Activated CD4-positive, alpha-beta T cell treated with anti-CD3 and anti-CD28 coated beads, Interleukin-2, amount 10 ng/mL, durations not matched to agents 24 days and 14 days (primary cell): ENCODE results near the gene NDUFA8. TPM values are rescaled to one million over a fixed set of nuclear protein-coding genes. Genes with fewer than 3 reads are reported as not detected.

Source experiments
- DNase-seq: peaks from one replicate; pipeline ENCODE4 v3.0.0; 2022
- H3K27ac Mint-ChIP-seq: one replicate; pipeline ENCODE4 v1.8.0; 2022; ENCODE audit warnings: mild to moderate bottlenecking, mixed read lengths
- H3K27me3 Mint-ChIP-seq: one replicate; pipeline ENCODE4 v1.8.0; 2022; ENCODE audit warnings: mixed read lengths
- H3K36me3 Mint-ChIP-seq: one replicate; pipeline ENCODE4 v1.8.0; 2022; ENCODE audit warnings: low read depth, mild to moderate bottlenecking, mixed read lengths
- H3K4me1 Mint-ChIP-seq: one replicate; pipeline ENCODE4 v1.8.0; 2021; ENCODE audit warnings: mixed read lengths
- H3K4me3 Mint-ChIP-seq: one replicate; pipeline ENCODE4 v1.8.0; 2022; ENCODE audit warnings: mild to moderate bottlenecking, moderate library complexity, mixed read lengths
- H3K9me3 Mint-ChIP-seq: one replicate; pipeline ENCODE4 v1.8.0; 2021; ENCODE audit warnings: mixed read lengths
- intact Hi-C: fragments of 100-400 bp; cut with micrococcal nuclease; formaldehyde crosslinking; loops from one replicate; pipeline ENCODE4 v1.15.1; 2023
- total RNA-seq: library from RNA; stranded (reverse); gene quantifications from 2 replicates; pipeline ENCODE4 v1.2.3, GENCODE V29; 2022

NDUFA8 gene
- total RNA-seq, 1 donor from 2014 or later: 51.9 TPM

- DNase-seq: no peak
- H3K9me3 Mint-ChIP-seq: no peaks in the 10 kb centered on the region
- peaks cover 2% of the 10 kb centered on the region for H3K4me1 Mint-ChIP-seq
- peaks cover 2% of the 10 kb centered on the region for H3K27me3 Mint-ChIP-seq
- no peaks in the 10 kb centered on the region for H3K36me3 Mint-ChIP-seq
- H3K27ac Mint-ChIP-seq: no peak overlapping the region
- no peak overlapping the region for H3K4me3 Mint-ChIP-seq
- intact Hi-C loops: no loop called here
Measured at GRCh38 chr9:122192914-122193525, 33.4 kb upstream of the NDUFA8 start.

DNA sequence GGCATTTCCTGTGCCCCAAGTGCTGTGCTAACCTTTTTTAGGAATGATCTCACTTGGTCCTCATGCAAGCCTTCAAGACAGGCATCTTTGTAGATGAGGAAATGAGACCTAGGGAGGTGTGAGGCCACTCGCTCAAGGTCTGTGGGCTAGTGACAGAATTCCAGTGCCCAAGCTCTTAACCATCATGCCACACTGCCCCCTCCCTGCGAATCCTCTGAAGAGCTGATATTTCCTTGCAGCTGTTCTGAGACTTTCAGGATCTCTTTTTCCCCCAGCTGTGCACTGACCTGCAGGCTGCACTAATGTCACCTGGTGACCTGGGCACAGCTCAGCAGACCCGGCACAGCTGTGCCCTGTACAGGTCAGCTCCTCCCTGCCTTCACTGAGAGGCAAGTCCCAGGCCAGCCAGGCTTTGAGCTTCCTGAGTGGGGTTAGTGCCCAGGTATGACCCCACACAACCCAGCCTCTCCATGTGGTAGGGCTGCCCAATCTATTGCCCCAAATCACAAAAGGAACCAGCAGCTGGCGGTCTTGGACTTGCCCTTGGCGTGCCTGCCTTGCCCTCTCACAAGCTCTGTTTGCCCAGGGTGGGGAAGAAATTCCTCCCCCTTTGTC lies 32.8 kb upstream of the NDUFA8 start:
- H3K4me1 Mint-ChIP-seq: peaks cover 2% of the 10 kb centered on the region
- H3K27ac Mint-ChIP-seq: no peak overlapping the region
- DNase-seq: no peak
- H3K36me3 Mint-ChIP-seq: no peaks in the 10 kb centered on the region
- intact Hi-C loops: no loop called here
- H3K9me3 Mint-ChIP-seq: no peaks in the 10 kb centered on the region
- H3K27me3 Mint-ChIP-seq: peaks cover 2% of the 10 kb centered on the region
- H3K4me3 Mint-ChIP-seq: no peak overlapping the region

DNA sequence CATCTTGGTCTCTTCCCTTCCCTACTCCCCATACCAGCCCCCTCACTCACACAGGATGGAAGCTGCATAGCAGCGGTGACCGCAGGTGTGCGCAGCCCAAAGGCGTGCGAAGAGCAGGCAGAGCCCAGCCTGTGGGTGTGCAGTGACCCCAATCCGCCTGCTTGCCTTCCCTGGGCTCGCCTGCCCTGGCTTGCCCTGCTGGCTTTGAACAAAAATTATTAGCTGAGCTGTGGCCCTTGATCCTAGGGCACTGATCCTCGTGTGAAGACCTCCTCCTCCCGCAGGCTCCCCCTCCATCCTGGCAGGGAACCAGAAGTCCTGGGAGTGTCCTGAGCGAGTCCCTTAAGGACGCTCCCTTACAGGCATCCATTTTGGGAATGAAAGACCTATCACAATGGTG lies 32.0 kb upstream of the NDUFA8 start:
- H3K36me3 Mint-ChIP-seq: no peaks in the 10 kb centered on the region
- no peaks in the 10 kb centered on the region for H3K27me3 Mint-ChIP-seq
- H3K4me3 Mint-ChIP-seq: no peak overlapping the region
- H3K4me1 Mint-ChIP-seq: peaks cover 2% of the 10 kb centered on the region
- intact Hi-C loops: no loop called here
- no peaks in the 10 kb centered on the region for H3K9me3 Mint-ChIP-seq
- no peak for DNase-seq
- H3K27ac Mint-ChIP-seq: no peak overlapping the region

GRCh38 chr9:122190597-122191381 lies 31.2 kb upstream of the NDUFA8 start:
- Mint-ChIP-seq H3K4me3 (no peak overlapping the region), H3K27ac (no peak overlapping the region), H3K36me3 (no peaks in the 10 kb centered on the region), H3K9me3 (no peaks in the 10 kb centered on the region), H3K4me1 (peaks cover 2% of the 10 kb centered on the region), H3K27me3 (no peaks in the 10 kb centered on the region)
- DNase-seq: no peak
- intact Hi-C loops: no loop called here

- no peaks in the 10 kb centered on the region for H3K9me3 Mint-ChIP-seq
- no peaks in the 10 kb centered on the region for H3K27me3 Mint-ChIP-seq
- no peak overlapping the region for H3K27ac Mint-ChIP-seq
- intact Hi-C loops: no loop called here
- no peak for DNase-seq
- peaks cover 2% of the 10 kb centered on the region for H3K4me1 Mint-ChIP-seq
- H3K4me3 Mint-ChIP-seq: no peak overlapping the region
- no peaks in the 10 kb centered on the region for H3K36me3 Mint-ChIP-seq
Measured at GRCh38 chr9:122188369-122188768, 28.8 kb upstream of the NDUFA8 start.

GRCh38 chr9:122186777-122187470 lies 27.3 kb upstream of the NDUFA8 start:
- Mint-ChIP-seq H3K36me3 (no peaks in the 10 kb centered on the region), H3K4me1 (peaks cover 2% of the 10 kb centered on the region), H3K27me3 (peaks cover 4% of the 10 kb centered on the region), H3K9me3 (no peaks in the 10 kb centered on the region), H3K27ac (no peak overlapping the region), H3K4me3 (no peak overlapping the region)
- DNase-seq: no peak
- intact Hi-C loops: no loop called here

DNA sequence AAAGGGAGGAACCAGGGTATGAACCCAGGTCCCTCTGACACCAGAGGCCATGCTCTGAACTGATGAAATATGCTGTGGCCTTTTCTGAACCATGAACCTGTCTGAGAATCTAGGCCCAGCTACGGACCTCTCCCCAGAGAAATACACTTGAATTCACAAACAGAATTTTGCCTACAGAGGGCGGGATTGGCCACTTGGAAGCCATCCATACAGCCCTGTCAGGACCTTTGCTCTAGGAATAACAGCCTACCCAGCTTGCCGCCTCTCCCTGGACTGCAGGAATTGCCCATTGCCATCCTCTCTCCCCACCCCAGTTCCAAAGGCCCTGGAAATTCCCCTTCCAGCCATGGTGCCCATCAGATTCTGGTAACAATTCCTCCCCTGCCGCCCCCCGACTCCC lies 26.7 kb upstream of the NDUFA8 start:
- Mint-ChIP-seq H3K36me3 (no peaks in the 10 kb centered on the region), H3K27me3 (peaks cover 4% of the 10 kb centered on the region), H3K9me3 (no peaks in the 10 kb centered on the region), H3K27ac (no peak overlapping the region), H3K4me1 (no peaks in the 10 kb centered on the region), H3K4me3 (no peak overlapping the region)
- DNase-seq: no peak
- intact Hi-C loops: no loop called here

DNA sequence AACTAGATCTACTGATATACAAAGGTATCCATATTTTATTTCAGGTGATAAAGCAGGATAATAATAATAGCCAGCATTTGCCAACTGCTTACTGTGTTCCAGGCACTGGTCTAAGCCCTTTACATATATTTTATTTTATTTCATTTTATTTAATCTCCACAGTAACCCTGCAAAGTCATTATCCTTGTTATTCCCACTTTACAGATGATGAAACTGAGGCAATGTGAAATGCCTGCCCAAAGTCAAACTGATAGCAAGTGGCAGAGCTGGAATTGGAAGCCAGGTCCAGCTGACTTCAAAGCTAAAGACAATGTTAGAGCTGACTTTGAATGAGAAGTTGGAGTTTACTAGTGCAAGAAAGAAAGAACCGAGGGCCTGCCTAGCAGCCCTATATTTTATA lies 25.0 kb upstream of the NDUFA8 start:
- H3K4me1 Mint-ChIP-seq: no peaks in the 10 kb centered on the region
- no peak for DNase-seq
- intact Hi-C loops: no loop called here
- H3K27ac Mint-ChIP-seq: no peak overlapping the region
- H3K27me3 Mint-ChIP-seq: peaks cover 6% of the 10 kb centered on the region
- no peaks in the 10 kb centered on the region for H3K9me3 Mint-ChIP-seq
- H3K36me3 Mint-ChIP-seq: no peaks in the 10 kb centered on the region
- H3K4me3 Mint-ChIP-seq: no peak overlapping the region

- Mint-ChIP-seq H3K27ac (no peak overlapping the region), H3K4me1 (no peaks in the 10 kb centered on the region), H3K27me3 (peaks cover 7% of the 10 kb centered on the region), H3K4me3 (no peak overlapping the region), H3K9me3 (no peaks in the 10 kb centered on the region), H3K36me3 (no peaks in the 10 kb centered on the region)
- DNase-seq: no peak
- intact Hi-C loops: no loop called here
Measured at GRCh38 chr9:122183501-122183900, 23.9 kb upstream of the NDUFA8 start.

GRCh38 chr9:122180633-122181032 lies 21.1 kb upstream of the NDUFA8 start:
- H3K4me1 Mint-ChIP-seq: no peaks in the 10 kb centered on the region
- no peaks in the 10 kb centered on the region for H3K9me3 Mint-ChIP-seq
- no peak overlapping the region for H3K27ac Mint-ChIP-seq
- no peak for DNase-seq
- H3K36me3 Mint-ChIP-seq: no peaks in the 10 kb centered on the region
- H3K4me3 Mint-ChIP-seq: no peak overlapping the region
- peaks cover 11% of the 10 kb centered on the region for H3K27me3 Mint-ChIP-seq
- intact Hi-C loops: no loop called here

DNA sequence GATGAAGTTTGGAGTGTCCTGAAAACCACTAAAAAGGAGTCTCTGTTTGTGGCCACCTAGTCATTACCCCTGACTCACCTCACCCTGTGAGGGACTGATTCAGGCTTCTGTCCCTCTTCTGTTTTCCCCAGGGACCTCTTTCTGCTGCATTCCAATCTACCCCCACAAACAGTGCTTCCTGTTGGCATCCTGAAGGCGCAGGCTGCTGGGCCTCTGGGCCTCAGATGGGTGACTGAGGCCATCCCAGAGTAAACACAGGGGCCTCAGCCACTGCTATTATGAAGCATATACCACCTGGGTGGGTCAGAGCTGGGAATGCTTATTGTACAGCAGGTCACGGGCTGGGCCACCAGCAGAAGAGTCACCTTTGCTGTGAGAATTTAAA lies 20.1 kb upstream of the NDUFA8 start:
- H3K27ac Mint-ChIP-seq: no peak overlapping the region
- intact Hi-C loops: no loop called here
- H3K4me1 Mint-ChIP-seq: no peaks in the 10 kb centered on the region
- DNase-seq: no peak
- H3K4me3 Mint-ChIP-seq: no peak overlapping the region
- H3K27me3 Mint-ChIP-seq: peaks cover 13% of the 10 kb centered on the region
- H3K9me3 Mint-ChIP-seq: no peaks in the 10 kb centered on the region
- no peaks in the 10 kb centered on the region for H3K36me3 Mint-ChIP-seq

DNA sequence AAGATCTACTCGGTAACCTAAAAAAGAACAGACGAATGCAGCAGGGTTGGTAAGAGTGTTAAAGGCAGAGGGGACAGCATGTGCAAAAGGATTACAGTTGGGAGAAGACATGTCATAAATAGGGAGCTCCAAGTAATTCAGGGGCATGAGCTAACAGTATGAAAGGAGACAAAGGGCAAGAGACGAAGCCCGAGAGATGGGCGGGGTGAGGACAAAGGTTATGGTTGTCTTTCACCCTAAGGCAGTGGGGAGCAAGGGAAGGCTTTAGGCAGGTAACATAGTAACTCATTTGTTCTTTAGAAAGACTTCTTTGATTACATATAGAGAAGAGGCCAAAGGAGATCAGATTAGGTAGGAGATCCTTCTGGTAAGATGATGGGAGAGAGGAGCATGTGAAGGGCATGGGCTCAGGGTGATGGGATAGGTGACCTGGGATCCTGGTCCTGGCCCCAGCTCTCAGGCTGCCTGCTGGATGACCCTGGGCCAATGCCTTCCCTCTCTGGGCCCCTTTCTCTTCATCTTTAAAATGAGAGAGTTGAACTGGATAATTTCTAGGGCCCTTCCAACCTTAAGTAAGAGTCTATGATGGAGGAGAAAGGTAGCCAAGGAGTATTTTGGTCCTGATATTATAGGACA lies 19.6 kb upstream of the NDUFA8 start:
- H3K36me3 Mint-ChIP-seq: no peaks in the 10 kb centered on the region
- peaks cover 13% of the 10 kb centered on the region for H3K27me3 Mint-ChIP-seq
- no peak overlapping the region for H3K4me3 Mint-ChIP-seq
- DNase-seq: no peak
- intact Hi-C loops: no loop called here
- H3K4me1 Mint-ChIP-seq: no peaks in the 10 kb centered on the region
- H3K9me3 Mint-ChIP-seq: no peaks in the 10 kb centered on the region
- H3K27ac Mint-ChIP-seq: no peak overlapping the region

DNA sequence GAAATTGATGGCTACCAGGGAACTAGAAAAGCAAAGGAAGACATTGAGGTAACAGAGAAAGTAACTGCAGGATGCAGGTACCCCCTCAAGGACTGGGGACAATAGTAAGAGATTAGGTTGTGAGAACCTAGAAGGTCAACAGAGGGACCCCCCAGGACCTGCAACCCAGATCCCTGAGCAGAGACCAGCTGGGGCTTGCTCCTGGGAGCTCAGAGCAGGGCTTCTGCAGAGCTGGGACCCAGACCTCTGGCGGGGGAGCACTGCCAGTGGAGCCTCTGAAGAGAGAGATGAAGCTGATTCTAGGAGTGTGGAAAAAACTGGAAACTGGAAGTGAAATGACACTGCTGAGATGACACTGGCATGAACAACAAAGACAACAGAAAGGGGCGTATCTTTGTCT lies 17.3 kb upstream of the NDUFA8 start:
- H3K9me3 Mint-ChIP-seq: no peaks in the 10 kb centered on the region
- no peaks in the 10 kb centered on the region for H3K36me3 Mint-ChIP-seq
- DNase-seq: no peak
- no peak overlapping the region for H3K27ac Mint-ChIP-seq
- H3K27me3 Mint-ChIP-seq: peaks cover 16% of the 10 kb centered on the region
- no peak overlapping the region for H3K4me3 Mint-ChIP-seq
- intact Hi-C loops: no loop called here
- no peaks in the 10 kb centered on the region for H3K4me1 Mint-ChIP-seq

DNA sequence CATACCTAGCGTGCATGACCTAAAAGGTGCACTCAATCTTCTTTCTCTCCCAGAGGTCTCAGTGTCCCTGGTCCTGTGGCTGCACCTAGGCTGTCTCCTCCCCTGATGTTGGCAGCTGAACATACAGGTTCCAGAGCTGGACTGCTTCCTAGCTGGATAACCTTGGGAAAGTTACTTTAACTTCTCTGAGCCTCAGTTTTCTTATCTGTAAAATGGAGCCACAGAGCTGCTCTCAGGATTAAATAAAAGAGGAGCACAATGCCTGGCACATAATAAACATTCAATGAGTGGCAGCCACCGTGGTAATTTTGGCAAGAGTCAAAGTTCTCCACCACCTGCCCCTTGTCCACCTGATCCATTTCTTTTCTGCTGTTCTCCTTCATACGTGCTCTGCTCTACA lies 14.1 kb upstream of the NDUFA8 start:
- Mint-ChIP-seq H3K36me3 (no peaks in the 10 kb centered on the region), H3K4me3 (no peak overlapping the region), H3K27me3 (peaks cover 27% of the 10 kb centered on the region)

More for the DNA sequence above, 14.1 kb upstream of the NDUFA8 start:
- Mint-ChIP-seq H3K27ac (no peak overlapping the region), H3K9me3 (no peaks in the 10 kb centered on the region), H3K4me1 (no peaks in the 10 kb centered on the region)
- intact Hi-C loops: no loop called here
- no peak for DNase-seq
